Fibroblast of lung (primary cell): ENCODE data around the gene TIMP2. TPM values are rescaled to one million over a fixed set of nuclear protein-coding genes. Genes with fewer than 3 reads are reported as not detected.
A peak's percentile ranks its signal among the peaks of the same experiment; 100 is the strongest.

Source experiments
- DNase-seq, 2 donors: peaks; one replicate each; pipeline versions ENCODE4 v3.0.0 to v3.0.0-alpha.2; 2010; ENCODE audit warnings: low read depth in 2 of 2
- H2AFZ ChIP-seq: 2 replicates; pipeline ENCODE4 v1.5.1; 2012; ENCODE audit warnings: low read length, control low read depth, inconsistent platforms
- H3K27ac ChIP-seq: 2 replicates; pipeline ENCODE4 v1.5.1; 2011; ENCODE audit warnings: low read length, control low read depth; ENCODE audit not compliant: insufficient read depth
- H3K27me3 ChIP-seq: 2 replicates; pipeline ENCODE4 v1.5.1; 2011; ENCODE audit warnings: mild to moderate bottlenecking, low read length; ENCODE audit not compliant: control insufficient read depth, insufficient read depth
- H3K36me3 ChIP-seq: 2 replicates; pipeline ENCODE4 v1.5.1; 2011; ENCODE audit warnings: low read length; ENCODE audit not compliant: control insufficient read depth, insufficient read depth
- H3K4me1 ChIP-seq: 2 replicates; pipeline ENCODE4 v1.5.1; 2011; ENCODE audit warnings: low read length; ENCODE audit not compliant: control insufficient read depth, insufficient read depth; ENCODE audit errors: extremely low read depth
- H3K4me2 ChIP-seq: 2 replicates; pipeline ENCODE4 v1.5.1; 2011; ENCODE audit warnings: low read length, control low read depth; ENCODE audit not compliant: insufficient read depth; ENCODE audit errors: extremely low read depth
- H3K4me3 ChIP-seq, 4 experiments: fragments of 200-600 bp in 1 of 4; sonication (generic) in 1 of 4; replicated peaks in 1 of 4; 2 replicates each; pipeline ENCODE4 v1.5.1; 2011 to 2016; ENCODE audit warnings: low read length in 4 of 4, low read depth in 3 of 4, mild to moderate bottlenecking in 3 of 4, control low read depth in 2 of 4, inconsistent platforms in 1 of 4, mixed read lengths in 1 of 4; ENCODE audit not compliant: insufficient read depth in 1 of 4; ENCODE audit errors: control extremely low read depth in 1 of 4
- H3K79me2 ChIP-seq: 2 replicates; pipeline ENCODE4 v1.5.1; 2012; ENCODE audit warnings: mild to moderate bottlenecking, low read length, inconsistent platforms; ENCODE audit not compliant: control insufficient read depth, insufficient read depth
- H3K9ac ChIP-seq: 2 replicates; pipeline ENCODE4 v1.5.1; 2011; ENCODE audit warnings: mild to moderate bottlenecking, low read length, control low read depth; ENCODE audit not compliant: insufficient read depth
- H3K9me3 ChIP-seq: 2 replicates; pipeline ENCODE4 v1.5.1; 2012; ENCODE audit warnings: low read depth, low read length; ENCODE audit not compliant: control insufficient read depth, insufficient read depth
- H4K20me1 ChIP-seq: 2 replicates; pipeline ENCODE4 v1.5.1; 2011; ENCODE audit warnings: low read length; ENCODE audit not compliant: control insufficient read depth, insufficient read depth; ENCODE audit errors: extremely low read depth
- EZH2 ChIP-seq: IDR thresholded peaks from 2 replicates; pipeline ENCODE4 v1.5.1; 2012; ENCODE audit warnings: low read length, control low read depth, mild to moderate bottlenecking; ENCODE audit errors: missing control alignments
- polyA plus RNA-seq, 2 donors: library from polyadenylated mRNA; depleted of rRNA in 1 of 2; stranded (reverse) in 1 of 2; unstranded in 1 of 2; fragments of >200 nt; gene quantifications; 2 replicates each; pipeline ENCODE4 v1.2.1, GENCODE V29; 2011 to 2012; ENCODE audit warnings: missing spikeins in 1 of 2
- total RNA-seq: library from RNA; depleted of rRNA; stranded (reverse); fragments of >200 nt; gene quantifications from 2 replicates; pipeline ENCODE4 v1.2.1, GENCODE V29; 2014
- TF ChIP-seq, protein P1 (sequence below), 2 donors: IDR thresholded peaks in 1 of 2; conservative IDR thresholded peaks in 1 of 2; 1 replicate in 1 of 2; 2 replicates in 1 of 2; pipeline ENCODE4 v1.5.1; 2011 to 2012; ENCODE audit warnings: low read length in 2 of 2, control low read depth in 1 of 2, inconsistent platforms in 1 of 2, low read depth in 1 of 2, mild to moderate bottlenecking in 1 of 2

The TIMP2 gene
- total and polyA plus RNA-seq, 2 donors (not counting 1 experiment from before 2014, with no cell fraction given) = 155 to 745 TPM

DNA sequence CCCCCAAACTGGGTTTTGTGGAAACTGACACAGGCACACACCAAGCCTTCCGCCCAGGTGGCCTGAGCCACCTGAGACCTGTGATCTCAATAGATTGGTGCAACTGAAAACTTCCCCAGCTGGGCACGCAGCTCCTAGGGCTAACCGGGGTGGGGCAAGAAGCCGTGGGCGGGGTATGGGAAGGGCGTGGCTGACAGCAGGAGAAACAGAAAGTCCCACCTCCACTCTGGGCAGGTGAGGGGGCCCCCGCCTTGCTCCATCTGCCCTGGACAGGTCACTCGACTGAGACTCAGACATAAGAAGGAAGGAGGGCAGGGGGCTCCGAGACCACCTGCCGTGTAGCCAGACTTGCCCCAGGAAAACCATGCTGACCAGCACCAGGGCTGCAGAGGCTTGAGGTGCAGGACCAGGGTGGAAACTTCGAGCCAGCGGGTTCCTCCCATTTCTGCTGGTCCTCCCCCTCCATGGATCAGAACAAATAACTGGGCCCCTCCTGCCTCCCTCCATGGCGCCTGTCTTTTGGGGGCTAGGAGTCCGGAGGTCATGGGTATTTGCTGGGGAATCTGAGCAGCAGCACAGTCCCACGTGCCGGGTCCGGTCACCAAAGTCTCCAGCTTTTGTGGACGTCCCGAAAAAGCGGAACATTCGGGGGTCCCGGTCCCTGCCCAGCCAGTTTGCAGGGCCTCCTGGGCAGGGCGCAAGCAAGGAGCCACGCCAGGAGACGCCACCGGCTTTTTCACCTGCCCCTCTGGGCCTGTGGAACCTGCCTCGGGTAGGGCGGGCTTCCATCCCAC, 1.3 kb downstream of the TIMP2 start:
- DNase-seq = no peak
- H4K20me1 ChIP-seq = peaks cover 3% of the 10 kb centered on the region
- TF ChIP-seq EZH2 = no peak
- TF ChIP-seq, protein P1, sequence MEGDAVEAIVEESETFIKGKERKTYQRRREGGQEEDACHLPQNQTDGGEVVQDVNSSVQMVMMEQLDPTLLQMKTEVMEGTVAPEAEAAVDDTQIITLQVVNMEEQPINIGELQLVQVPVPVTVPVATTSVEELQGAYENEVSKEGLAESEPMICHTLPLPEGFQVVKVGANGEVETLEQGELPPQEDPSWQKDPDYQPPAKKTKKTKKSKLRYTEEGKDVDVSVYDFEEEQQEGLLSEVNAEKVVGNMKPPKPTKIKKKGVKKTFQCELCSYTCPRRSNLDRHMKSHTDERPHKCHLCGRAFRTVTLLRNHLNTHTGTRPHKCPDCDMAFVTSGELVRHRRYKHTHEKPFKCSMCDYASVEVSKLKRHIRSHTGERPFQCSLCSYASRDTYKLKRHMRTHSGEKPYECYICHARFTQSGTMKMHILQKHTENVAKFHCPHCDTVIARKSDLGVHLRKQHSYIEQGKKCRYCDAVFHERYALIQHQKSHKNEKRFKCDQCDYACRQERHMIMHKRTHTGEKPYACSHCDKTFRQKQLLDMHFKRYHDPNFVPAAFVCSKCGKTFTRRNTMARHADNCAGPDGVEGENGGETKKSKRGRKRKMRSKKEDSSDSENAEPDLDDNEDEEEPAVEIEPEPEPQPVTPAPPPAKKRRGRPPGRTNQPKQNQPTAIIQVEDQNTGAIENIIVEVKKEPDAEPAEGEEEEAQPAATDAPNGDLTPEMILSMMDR (conservative IDR thresholded peaks at IDR 0.05 in 1 of 2, IDR thresholded peaks at IDR 0.05 in 1 of 2; ENCODE audit: low read depth in 1 of 2, low read length in 2 of 2) = no peak
- peak overlapping the region; percentile 72 to 97 (median 90) for H3K4me3 ChIP-seq
- peak overlapping the region; percentile 75 for H3K9ac ChIP-seq
- H2AFZ ChIP-seq = no peak overlapping the region
- peaks cover 5% of the 10 kb centered on the region for H3K36me3 ChIP-seq
- no peaks in the 10 kb centered on the region for H3K27me3 ChIP-seq
- H3K4me1 ChIP-seq = peaks cover 28% of the 10 kb centered on the region
- peak overlapping the region; percentile 79 for H3K4me2 ChIP-seq
- H3K9me3 ChIP-seq = no peaks in the 10 kb centered on the region
- peaks cover 58% of the 10 kb centered on the region for H3K79me2 ChIP-seq
- peak overlapping the region; percentile 79 for H3K27ac ChIP-seq

DNA sequence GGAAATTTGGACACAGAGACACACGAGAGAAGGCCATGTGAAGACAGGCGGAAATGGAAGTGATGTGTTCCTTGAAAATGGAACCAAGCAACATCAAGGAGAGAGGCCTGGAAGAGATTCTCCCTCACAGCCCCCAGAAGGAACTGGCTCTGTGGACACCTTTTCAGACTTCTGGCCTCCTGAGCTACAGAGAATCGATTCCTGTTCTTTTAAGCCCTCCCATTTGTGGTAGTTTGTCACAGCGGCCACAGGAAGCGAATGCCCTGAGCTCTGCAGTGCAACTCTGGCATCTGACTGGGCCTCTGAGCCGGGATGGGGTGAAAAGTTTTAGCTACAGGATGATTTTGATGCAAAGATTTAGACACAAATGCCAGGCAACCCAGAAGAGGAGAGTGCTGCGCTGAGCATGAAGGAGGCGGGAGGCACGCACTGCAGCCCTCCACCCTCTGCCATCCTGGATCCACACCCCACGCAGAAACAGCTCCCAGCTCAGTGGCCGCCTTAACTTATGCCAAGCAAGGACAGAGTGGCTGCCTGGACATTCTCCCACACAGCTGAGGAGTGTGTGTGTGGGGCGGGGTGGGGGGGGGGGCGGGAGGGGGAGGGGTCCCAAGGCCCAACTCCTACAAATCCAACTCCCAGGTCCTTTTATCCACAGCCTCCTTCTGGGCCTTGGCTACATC, 2.2 kb downstream of the TIMP2 start:
- peaks cover 28% of the 10 kb centered on the region for H3K4me1 ChIP-seq
- H4K20me1 ChIP-seq = peaks cover 3% of the 10 kb centered on the region
- peaks cover 67% of the 10 kb centered on the region for H3K79me2 ChIP-seq
- peaks cover 5% of the 10 kb centered on the region for H3K36me3 ChIP-seq
- no peak for DNase-seq
- no peak overlapping the region for H3K9ac ChIP-seq
- peak overlapping the region; percentile 1 for H3K27ac ChIP-seq
- H3K27me3 ChIP-seq = no peaks in the 10 kb centered on the region
- peak overlapping the region; percentile 72 to 97 (median 90) for H3K4me3 ChIP-seq
- H2AFZ ChIP-seq = no peak overlapping the region
- TF ChIP-seq, protein P1 (conservative IDR thresholded peaks at IDR 0.05 in 1 of 2, IDR thresholded peaks at IDR 0.05 in 1 of 2; ENCODE audit: low read depth in 1 of 2, low read length in 2 of 2) = no peak
- no peak for TF ChIP-seq EZH2
- peak overlapping the region; percentile 79 for H3K4me2 ChIP-seq
- H3K9me3 ChIP-seq = no peaks in the 10 kb centered on the region

DNA sequence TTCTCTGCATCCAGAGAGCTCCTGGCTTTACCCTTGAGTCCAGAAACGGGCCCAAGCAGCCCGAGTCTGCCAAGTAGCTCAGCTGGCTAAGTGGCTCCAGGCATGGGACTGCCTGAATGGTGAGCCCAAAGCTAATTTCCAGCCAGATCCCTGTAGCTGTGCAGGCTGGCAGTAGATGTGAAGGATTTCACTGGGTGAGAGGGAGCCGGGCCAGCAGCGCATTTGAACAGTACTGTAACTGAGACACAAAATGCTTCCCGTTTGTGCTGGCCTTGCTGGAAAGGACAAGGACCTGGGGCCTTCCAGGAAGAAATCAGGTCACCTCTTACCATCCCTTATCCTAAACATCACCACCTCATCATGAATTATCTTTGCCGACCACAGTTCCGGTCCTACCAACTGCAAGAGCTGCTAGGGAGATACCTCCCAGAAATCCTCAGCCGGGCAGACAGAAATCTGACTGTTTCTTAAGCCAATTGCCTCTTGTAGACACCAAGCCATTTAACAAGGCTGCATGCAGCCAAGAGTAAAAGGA, 3.7 kb downstream of the TIMP2 start:
- DNase-seq = no peak
- H3K79me2 ChIP-seq = peaks cover 80% of the 10 kb centered on the region
- H3K36me3 ChIP-seq = peaks cover 5% of the 10 kb centered on the region
- no peak overlapping the region for H2AFZ ChIP-seq
- peaks cover 32% of the 10 kb centered on the region for H3K4me1 ChIP-seq
- H4K20me1 ChIP-seq = peaks cover 7% of the 10 kb centered on the region
- peak overlapping the region; percentile 7 to 85 (median 24) for H3K4me3 ChIP-seq
- TF ChIP-seq, protein P1 (conservative IDR thresholded peaks at IDR 0.05 in 1 of 2, IDR thresholded peaks at IDR 0.05 in 1 of 2; ENCODE audit: low read depth in 1 of 2, low read length in 2 of 2) = no peak
- no peak for TF ChIP-seq EZH2
- peak overlapping the region; percentile 31 for H3K27ac ChIP-seq
- H3K27me3 ChIP-seq = no peaks in the 10 kb centered on the region
- H3K9ac ChIP-seq = no peak overlapping the region
- no peaks in the 10 kb centered on the region for H3K9me3 ChIP-seq
- H3K4me2 ChIP-seq = peak overlapping the region; percentile 87
